GM21390 (cell line): ENCODE results near the gene DCP2.

Experiments used
- ATAC-seq: cut with Tn5 transposase; IDR thresholded peaks from one replicate; pipeline ENCODE4 v1.9.1; 2021; ENCODE audit not compliant: unreplicated experiment

The DCP2 gene

DNA sequence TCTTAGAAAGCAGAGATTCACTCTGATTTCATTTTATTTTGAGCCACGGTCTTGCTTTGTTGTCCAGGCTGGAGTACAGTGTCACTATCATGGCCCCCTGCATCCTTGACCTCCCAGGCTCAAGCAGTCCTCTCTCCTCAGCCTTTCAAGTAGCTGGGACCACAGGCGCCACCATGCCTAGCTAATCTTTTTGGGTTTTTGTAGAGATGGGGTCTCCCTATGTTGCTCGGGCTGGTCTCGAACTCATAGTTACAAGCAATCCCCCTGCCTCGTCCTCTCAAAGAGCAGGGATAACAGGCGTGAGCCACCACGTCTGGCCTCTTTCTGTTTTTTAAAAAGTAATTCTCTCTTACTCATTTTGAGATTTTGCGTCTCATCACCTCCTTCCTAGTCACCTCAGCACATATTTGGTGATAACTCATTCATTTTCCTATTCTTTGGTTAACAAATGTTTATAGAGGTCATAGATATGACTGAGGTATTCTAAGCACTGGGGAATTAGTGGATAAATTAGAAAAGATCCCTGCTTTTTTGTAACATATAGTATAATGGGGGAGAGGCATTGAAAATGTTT is 10.8 kb upstream of the DCP2 start:
- ATAC-seq = no peak

DNA sequence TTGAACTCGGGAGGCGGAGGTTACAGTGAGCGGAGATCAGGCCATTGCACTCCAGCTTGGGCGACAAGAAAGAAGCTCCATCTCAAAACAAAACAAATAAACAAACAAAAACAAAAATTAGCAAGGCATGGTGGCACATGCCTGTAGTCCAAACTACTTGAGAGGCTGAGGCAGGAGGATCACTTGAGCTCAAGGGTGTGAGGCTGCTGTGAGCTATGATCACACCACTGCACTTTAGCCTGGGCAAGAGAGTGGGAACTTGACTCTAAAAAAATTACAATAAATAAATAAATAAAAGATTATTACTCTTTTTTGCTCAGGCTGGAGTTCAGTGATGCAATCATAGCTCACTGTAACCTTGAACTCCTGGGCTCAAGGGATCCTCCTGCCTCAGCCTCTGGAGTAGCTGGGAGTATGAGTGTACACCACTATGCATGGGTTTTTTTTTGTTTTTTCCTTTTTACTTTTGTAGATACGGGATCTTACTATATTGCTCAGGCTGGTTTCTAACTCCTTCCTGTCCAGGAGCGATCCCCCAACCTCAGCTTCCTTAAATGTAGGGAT is 9.0 kb upstream of the DCP2 start:
- no peak for ATAC-seq

DNA sequence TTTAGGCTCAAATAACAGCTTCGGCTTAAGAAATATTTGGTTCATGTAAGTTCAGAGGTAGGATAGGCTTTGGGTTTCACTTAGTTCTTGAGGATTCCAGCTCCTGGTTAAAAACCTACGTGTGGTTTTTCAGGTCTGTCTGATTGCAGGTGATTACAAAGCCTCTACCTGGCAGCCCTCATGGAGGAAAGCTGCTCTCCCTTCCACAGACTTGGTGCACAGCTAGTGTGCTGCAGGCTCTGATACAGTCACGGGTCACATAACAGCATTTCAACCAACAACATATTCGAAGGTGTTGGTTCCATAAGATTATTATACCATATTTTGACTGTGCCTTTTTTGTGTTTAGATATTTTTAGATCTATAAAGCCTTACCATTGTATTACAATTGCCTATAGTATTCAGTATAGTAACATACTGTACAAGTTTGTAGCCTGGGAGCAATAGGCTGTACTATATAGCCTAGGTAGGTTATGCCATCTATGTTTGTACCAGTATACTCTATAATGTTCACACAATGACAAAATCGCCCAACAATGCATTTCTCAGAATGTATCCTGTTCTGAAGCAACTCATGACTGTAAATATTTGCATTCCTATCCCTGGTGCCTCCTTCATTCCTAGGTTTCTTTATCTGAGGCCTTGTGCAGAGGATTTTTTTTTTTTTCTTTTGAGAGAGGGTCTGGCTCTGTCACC is 8.0 kb upstream of the DCP2 start:
- ATAC-seq = no peak

DNA sequence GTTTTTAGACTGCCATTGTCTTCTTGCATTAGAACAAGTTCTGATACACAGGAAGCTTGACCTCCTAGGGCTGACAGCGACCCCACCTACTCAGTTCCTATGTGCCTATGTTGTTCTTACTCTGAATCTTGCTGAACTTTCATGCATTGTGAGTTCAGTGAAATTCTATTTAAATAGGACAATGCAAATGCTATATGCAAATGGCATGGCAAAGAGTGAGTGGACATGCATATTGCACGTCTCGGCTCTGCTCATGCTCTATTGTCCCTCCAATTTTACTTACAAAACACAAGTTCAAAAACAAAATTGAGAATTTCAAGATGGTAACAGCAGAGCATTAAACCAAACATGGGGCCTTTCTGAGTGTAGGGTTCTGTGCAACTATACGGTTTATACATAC is 5.3 kb upstream of the DCP2 start:
- no peak for ATAC-seq

DNA sequence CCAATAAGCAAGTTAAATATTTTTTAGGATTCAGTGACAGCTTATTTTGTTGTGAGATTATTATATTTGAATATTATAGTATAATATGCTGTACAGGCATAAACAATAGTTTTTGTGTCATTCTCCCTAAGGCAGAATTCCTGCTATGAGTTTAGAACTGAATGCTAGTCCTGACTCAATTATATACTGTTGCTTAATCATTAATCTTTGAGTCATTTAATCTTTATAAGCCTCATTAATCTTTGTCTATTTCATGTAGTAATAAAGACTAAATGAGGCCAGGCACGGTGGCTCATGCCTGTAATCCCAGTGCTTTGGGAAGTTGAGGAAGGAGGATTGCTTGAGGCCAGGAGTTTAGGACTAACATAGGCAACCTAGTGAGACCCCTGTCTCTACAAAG is 3.6 kb upstream of the DCP2 start:
- ATAC-seq = no peak

DNA sequence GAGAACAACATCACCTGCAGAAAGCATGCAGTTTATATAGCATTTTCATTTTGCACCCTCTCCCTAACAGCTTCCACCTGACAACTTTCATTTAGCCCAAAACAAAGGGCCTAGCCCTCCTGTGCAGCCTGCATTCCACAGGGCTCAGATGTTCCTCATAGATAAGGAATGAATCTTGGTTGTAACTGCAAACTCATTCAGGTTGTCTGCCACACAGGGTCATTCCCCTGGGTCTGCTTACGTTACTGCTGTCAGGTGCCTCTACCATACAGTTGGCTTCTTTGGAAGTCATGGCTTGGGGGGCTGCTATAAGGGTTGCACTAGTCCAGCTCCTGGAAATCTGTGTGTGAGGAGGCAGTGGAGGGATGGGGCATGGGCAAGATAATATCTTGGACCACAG is 2.7 kb upstream of the DCP2 start:
- ATAC-seq = no peak

DNA sequence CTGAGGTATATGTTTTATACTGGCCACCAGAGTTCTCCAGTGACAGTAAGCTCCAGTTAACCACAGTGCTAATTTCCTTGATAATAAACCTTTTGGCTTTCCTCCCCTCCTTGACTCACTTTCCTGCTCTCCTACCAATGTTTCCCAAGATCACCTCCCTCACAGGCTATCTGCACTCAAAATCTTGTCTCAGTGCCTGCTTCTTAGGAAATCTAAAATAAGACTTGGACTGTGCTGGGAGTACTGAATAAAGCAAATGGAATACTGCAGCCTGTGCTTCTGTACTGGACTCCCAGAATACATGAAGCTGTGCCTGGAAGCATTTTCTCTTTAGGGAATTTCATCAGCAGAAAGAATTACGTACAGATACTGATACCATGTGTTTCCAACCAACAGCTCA is 1.7 kb upstream of the DCP2 start:
- no peak for ATAC-seq

DNA sequence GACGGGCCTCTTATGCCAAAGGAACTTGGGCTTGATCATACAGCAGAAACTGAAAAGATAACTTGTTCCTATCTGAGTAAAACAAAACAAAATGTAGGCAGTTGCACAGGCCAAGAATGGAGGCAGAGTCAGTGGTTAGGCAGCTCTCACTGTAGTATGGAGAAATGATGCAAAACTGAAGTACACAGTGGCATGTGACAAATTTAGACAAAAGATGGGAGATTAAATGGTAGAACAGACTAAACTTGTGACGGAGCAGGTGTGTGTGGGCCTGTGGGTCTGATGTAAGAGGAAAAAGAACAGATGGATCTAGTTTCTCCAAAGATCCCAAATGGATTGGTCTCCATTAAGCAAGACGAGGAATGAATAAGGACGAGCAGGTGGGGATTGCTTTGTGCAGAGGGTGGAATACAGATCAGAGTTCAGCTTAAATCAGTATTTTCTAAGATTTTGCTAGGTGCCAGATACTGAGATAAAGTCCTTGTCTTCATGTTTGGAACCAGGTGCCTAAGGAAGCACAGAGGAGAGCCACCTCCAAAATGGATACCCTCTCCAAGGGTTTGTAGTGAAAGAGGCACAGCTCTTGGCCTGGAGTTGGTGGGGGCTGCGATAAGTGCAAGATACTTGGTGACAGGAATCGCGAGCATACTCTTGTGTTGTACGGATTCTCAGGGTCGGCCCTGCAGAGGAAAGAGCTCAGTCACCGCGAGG is 722 bp upstream of the DCP2 start:
- peak; percentile 11 for ATAC-seq

DNA sequence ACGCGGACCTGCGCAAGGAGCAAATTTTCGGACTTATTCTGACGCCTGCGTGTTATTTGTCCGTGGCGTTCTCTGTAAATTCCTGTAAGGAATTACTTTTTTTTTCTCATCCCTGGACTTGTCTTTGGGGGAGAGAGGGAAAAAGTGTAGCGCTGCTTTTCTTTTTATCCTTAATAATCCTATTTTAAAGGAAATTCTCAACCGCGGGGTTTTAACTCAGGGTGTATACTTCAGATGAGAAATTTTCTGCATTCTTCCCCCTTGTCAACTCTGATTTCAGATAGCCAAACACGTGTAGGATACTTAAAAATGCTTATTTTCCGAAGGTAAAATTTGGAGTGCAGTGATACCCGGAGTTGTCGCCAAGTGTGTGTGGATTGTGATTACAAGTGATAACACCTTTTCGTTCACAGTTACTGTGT is 853 bp downstream of the DCP2 start:
- ATAC-seq = no peak

DNA sequence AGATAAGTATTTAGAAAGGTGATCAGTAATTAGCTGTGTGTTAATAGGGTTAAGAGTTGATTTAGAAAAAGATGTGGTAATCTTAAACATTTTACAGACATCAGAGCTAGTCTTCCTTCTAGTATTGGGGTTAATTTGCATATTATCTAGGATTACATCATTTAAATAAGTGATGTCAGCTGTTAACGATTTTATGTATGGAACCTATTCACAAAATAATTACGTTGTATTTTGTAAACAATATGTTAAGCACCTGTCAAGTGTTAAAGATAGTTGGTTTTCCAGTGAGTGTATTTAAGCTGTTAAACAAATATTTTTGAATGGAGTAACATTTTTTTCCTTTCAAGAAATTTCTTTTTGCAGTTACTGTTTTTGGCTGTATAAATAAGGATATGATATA is 2.2 kb downstream of the DCP2 start:
- no peak for ATAC-seq

DNA sequence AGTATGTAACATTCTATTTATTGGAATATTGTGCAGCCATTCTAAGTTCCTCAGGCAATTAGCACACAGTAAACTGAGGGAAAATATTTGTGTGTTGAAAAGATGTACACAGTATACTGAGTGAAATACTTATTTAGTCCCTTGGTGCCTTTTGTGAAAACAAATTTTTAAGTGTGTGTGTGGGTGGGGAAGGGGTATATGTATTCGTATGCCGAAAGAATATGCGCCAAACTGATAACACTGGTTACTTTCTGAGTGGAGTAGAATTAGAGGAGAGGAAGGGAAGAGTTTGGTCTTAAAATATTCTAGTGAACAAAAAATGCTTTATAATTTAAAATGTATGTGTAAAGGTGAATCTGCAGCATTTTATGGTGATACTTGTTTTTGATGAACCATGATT is 3.1 kb downstream of the DCP2 start:
- no peak for ATAC-seq

DNA sequence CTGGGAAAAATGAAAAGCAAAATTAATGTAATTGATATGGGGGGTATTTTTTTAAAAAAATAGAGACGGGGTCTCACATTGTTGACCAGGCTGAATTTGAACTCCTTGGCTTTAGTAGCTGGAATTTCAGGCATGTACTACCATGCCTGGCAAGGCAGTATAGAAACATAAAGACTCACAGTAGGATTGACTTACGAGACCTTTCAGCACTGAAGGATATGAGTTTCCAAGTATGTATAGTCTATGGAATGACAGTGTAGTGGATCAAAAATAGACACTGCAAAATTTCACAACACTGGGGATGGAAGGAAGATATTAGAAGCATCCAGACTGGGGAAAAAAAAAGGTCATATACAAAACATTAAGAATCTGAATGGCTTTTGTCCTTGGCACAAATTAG is 6.8 kb downstream of the DCP2 start:
- no peak for ATAC-seq

DNA sequence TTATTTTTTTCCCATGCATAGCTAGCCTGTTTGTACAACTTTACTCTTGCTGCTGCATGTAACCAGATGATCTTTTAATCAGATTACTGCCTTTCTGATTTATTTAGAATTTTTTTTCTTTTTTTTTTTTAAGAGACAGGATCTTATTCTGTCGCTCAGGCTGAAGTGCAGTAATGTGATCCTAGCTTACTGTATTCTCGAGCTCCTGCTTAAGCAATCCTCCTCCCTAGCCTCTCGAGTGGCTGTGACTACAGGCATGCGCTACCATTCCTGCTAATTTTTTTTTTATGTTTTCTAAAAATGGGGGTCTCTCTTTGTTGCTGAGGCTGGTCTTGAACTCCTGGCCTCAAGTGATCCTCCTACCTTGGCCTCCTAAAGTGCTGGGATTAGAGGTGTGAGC is 9.6 kb downstream of the DCP2 start:
- no peak for ATAC-seq

DNA sequence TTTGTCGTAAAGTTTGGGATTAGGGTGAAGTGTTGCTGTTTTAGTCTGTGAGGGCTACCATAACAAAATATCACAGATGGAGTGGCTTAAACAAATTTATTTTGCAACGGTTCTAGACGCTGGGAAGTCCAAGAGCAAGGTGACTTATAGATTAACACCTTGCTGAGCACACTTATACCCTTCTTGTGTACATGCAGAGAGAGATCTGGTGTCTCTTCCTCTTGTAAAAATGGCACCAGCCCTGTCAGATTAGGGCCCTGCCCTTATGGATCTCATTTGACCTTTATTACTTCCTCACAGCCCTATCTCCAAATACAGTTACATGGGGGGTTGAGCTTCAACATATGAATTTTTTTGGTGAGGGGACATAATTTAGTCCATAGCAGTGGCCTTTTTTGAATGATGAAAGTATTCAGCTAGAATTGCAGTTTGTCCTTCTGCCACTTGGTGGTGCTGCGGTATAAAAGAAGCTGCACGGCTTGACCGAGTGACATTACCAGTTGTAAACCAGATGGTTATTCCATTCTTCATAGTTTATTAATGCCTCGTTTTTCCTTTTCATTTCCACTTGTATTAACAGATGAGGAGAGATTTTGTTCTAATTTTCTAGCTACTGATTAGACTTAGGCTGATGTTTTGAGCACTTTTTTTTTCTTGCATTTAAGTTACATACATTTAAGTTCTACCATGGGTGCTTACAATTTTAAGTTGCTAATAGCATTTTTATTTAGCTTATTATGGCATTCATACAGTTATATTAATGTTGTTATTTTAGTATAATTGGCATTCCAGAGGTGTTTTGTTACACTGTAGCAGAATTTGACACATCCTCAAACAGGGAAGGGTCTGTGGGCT is 19.4 kb downstream of the DCP2 start:
- peak; percentile 89 for ATAC-seq

DNA sequence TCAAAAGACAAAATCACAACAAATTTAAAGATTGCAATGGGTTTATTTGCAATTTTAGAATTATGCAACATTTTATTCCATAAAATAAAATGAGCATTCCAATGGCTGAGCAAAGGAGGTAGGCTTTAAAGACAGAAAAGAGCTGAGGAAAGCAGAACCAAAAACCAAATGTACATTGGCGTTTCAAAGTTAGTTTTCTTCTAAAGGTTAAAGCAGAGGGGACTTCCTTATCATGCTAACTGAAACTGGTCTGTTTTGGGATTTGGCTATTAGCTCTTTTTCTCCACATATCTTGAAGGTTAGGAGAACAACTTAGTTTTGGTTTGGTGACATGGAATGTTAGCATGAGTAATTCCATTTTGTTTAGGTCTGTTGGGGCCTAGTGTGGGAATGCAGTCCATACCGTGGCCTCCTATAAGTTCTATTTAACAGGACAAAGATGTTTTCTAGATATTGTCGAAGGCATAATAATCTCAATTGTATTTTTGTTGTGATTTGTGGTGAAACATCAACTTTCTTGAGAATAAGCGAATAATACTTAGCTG is 20.3 kb downstream of the DCP2 start:
- ATAC-seq = no peak

DNA sequence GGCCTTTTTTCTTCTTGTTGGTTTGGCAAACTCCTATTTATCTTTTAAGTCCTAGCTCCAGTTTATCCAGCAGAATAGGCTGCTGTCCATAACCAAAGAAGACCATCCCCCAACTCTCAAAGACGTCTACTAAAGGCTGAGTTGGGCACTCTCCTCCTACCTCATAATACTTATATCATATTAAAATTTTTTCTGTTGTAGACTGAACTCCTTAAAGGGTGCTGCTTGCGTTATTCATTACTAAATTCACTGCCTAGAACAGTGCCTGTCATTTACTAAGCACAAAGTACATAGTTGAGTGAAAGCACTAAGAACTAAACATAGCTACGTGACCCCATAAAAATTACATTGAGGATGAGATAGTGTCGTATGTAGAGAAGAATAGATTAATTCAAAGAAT is 21.7 kb downstream of the DCP2 start:
- ATAC-seq = no peak

DNA sequence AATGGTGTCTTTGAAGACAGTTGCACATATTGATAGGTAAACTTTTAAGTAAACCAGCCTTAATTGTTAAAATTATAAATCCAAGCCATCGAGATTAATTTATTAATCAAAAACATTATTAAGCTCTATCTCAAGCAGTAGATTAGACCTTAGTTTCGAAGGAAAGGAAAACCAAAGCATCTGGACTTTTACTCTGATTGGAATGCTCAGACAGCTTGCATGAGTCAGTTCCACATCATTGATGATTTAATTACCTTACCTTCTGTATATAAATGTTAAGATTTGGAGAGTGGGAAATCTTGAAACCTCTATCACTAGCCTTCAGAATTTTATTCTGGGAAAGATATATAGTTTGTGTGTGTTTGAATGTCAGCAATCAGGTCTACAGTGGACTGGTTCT is 23.9 kb downstream of the DCP2 start:
- no peak for ATAC-seq

DNA sequence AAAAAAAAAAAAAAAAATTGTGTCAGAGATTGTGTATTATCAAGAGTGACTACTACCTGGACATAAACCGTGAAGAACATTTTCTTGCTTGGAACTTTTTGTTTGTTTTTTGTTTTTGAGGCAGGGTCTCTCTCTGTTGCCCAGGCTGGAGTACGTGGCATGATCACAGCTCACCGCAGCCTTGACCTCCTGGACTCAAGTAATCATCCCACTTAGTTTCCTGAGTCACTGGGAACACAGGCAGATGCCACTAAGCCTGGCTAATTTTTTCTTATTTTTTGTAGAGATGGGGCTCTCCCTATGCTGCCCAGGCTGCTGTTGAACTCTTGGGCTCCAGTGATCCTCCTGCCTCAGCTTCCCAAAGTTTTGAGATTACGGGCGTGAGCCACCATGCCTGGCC is 25.8 kb downstream of the DCP2 start:
- ATAC-seq = no peak

DNA sequence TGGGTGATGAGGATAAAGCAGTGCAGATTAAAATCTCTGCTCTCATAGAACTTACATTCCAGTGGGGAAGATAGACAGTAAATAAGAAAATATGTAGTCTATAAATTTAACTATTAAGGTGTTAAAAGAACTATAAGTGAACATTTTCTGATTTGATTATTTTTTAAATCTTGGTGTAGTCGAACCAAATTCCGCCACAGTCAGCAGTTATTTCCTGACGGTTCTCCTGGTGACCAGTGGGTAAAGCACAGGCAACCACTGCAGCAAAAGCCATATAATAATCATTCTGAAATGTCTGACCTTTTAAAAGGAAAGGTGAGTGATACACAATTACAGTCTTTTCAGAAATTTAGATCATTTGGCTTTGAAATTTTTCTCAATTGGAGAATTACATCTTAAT is 27.2 kb downstream of the DCP2 start:
- ATAC-seq = no peak

DNA sequence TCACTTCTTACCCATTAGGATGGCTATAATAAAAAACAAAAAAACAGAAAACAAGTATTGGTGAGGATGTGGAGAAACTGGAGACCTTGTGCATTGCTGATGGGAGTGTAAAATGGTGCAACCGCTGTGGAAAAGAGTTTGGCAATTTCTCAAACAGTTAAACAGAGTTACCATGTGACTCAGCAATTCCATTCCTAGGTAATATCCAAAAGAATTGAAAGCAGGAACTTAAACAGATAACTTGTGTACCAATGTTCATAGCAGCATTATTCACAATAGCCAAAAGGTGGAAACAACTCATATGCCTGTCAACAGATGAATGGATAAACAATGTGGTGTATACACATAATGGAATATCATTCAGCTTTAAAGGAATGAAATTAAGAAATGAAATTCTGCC is 28.9 kb downstream of the DCP2 start:
- no peak for ATAC-seq
